SK-N-SH treated with all-trans-retinoic acid at 6 μM for 48 hours (cell line): ENCODE results near the gene CINP.
"Not testable (repeated sequence)": the region's sequence is repeated elsewhere in the genome, so short reads cannot be mapped to it uniquely, and the experiment has no call there.

Experiments used
- BACH2 ChIP-seq: fragments of 250-450 bp; sonication (Bioruptor Pico); IDR thresholded peaks from 2 replicates; pipeline ENCODE4 v1.9.0; 2021; ENCODE audit warnings: mild to moderate bottlenecking, borderline replicate concordance
- CREB5 ChIP-seq: fragments of 250-450 bp; sonication (Bioruptor Pico); IDR thresholded peaks from 2 replicates; pipeline ENCODE4 v1.5.1; 2020; ENCODE audit warnings: low read depth, mild to moderate bottlenecking, moderate library complexity
- ISL1 ChIP-seq: fragments of 250-450 bp; sonication (Bioruptor Pico); IDR thresholded peaks from 2 replicates; pipeline ENCODE4 v2.1.2; 2022; ENCODE audit warnings: mild to moderate bottlenecking, moderate library complexity
- PATZ1 ChIP-seq: fragments of 250-450 bp; sonication (Bioruptor Pico); IDR thresholded peaks from 2 replicates; pipeline ENCODE4 v1.8.0; 2020; ENCODE audit warnings: mild to moderate bottlenecking, moderate library complexity, borderline replicate concordance
- PPARA ChIP-seq: fragments of 250-450 bp; sonication (Bioruptor Pico); IDR thresholded peaks from 2 replicates; pipeline ENCODE4 v1.5.0; 2020; ENCODE audit warnings: mild to moderate bottlenecking, borderline replicate concordance
- RARB ChIP-seq: fragments of 250-450 bp; sonication (Bioruptor Pico); IDR thresholded peaks from 2 replicates; pipeline ENCODE4 v1.8.0; 2021; ENCODE audit warnings: mild to moderate bottlenecking, moderate library complexity
- TSHZ2 ChIP-seq: fragments of 250-450 bp; sonication (Bioruptor Pico); IDR thresholded peaks from 2 replicates; pipeline ENCODE4 v1.5.0; 2020; ENCODE audit warnings: mild to moderate bottlenecking, moderate library complexity
- ZFP30 ChIP-seq: fragments of 450-650 bp; formaldehyde crosslinking; IDR thresholded peaks from 2 replicates; pipeline ENCODE4 v1.5.0; 2022; ENCODE audit warnings: mild to moderate bottlenecking, moderate library complexity
- ZNF565 ChIP-seq: fragments of 450-650 bp; formaldehyde crosslinking; conservative IDR thresholded peaks from 2 replicates; pipeline ENCODE4 v1.5.0; 2020; ENCODE audit warnings: low read depth, mild to moderate bottlenecking, moderate library complexity
- ZNF70 ChIP-seq: fragments of 450-650 bp; formaldehyde crosslinking; IDR thresholded peaks from 2 replicates; pipeline ENCODE4 v1.5.0; 2020; ENCODE audit warnings: mild to moderate bottlenecking, moderate library complexity

GRCh38 chr14:102329381-102329780, 33.3 kb downstream of the CINP start:
- not testable (repeated sequence) for TF ChIP-seq ZNF565; BACH2; CREB5 (CRISPR knock-in tag); TSHZ2 (CRISPR knock-in tag); ZNF70 (CRISPR knock-in tag); RARB (CRISPR knock-in tag); PATZ1 (CRISPR knock-in tag); PPARA (CRISPR knock-in tag); ISL1 (CRISPR knock-in tag); ZFP30 (CRISPR knock-in tag)
